HEK293 (cell line): Measurements from ENCODE around the gene ARL15.

Experiments
- CTCF ChIP-seq: fragments of 450-650 bp; formaldehyde crosslinking; IDR thresholded peaks from 2 replicates; pipeline ENCODE4 v1.5.1; 2016; ENCODE audit warnings: missing biosample characterization, missing genetic modification characterization
- HOXA7 ChIP-seq: sonication (generic); formaldehyde crosslinking; IDR thresholded peaks from 2 replicates; pipeline ENCODE4 v1.8.1; 2022; ENCODE audit warnings: missing genetic modification reagents, borderline replicate concordance
- HOXC10 ChIP-seq: sonication (generic); formaldehyde crosslinking; IDR thresholded peaks from 2 replicates; pipeline ENCODE4 v1.8.1; 2023; ENCODE audit warnings: mild to moderate bottlenecking, missing genetic modification reagents
- ZNF248 ChIP-seq: fragments of 450-650 bp; formaldehyde crosslinking; IDR thresholded peaks from 2 replicates; pipeline ENCODE4 v1.5.1; 2017; ENCODE audit warnings: missing biosample characterization, missing genetic modification characterization
- ZNF423 ChIP-seq: fragments of 450-650 bp; formaldehyde crosslinking; IDR thresholded peaks from 2 replicates; pipeline ENCODE4 v1.5.1; 2016; ENCODE audit warnings: missing biosample characterization, missing genetic modification characterization
- ZNF621 ChIP-seq: fragments of 450-650 bp; formaldehyde crosslinking; IDR thresholded peaks from 2 replicates; pipeline ENCODE4 v1.5.1; 2017; ENCODE audit warnings: missing biosample characterization, missing genetic modification characterization

GRCh38 chr5:53996008-53996407 is 314.4 kb downstream of the ARL15 start:
- TF ChIP-seq ZNF423 (tag by site-specific recombination) (no peak), CTCF (tag by site-specific recombination) (no peak), ZNF621 (no peak), ZNF248 (tag by site-specific recombination) (no peak), HOXA7 (no peak), HOXC10 (CRISPR knock-in tag) (no peak)
